DOHH2 (cell line): ENCODE results near the gene CPT2.

Experiments used
- H3F3A ChIP-seq: fragments of 200-600 bp; sonication (generic), shearing (Covaris generic); 2 replicates; pipeline ENCODE4 v1.6.0; 2016; ENCODE audit warnings: antibody characterized with exemption, mild to moderate bottlenecking; ENCODE audit not compliant: control insufficient read depth, insufficient read depth
- H3K27ac ChIP-seq: fragments of 200-600 bp; sonication (generic); 2 replicates; pipeline ENCODE4 v1.5.1; 2014; ENCODE audit warnings: low read depth, mild to moderate bottlenecking, low read length, moderate library complexity
- H3K27me3 ChIP-seq: fragments of 200-600 bp; sonication (generic); 2 replicates; pipeline ENCODE4 v1.6.1; 2014; ENCODE audit warnings: mild to moderate bottlenecking, low read length, mixed read lengths; ENCODE audit not compliant: control insufficient read depth
- H3K36me3 ChIP-seq: fragments of 200-600 bp; sonication (generic); 2 replicates; pipeline ENCODE4 v1.6.1; 2014; ENCODE audit warnings: mild to moderate bottlenecking, low read length, moderate library complexity, mixed read lengths; ENCODE audit not compliant: control insufficient read depth
- H3K4me1 ChIP-seq: fragments of 200-600 bp; sonication (generic); 2 replicates; pipeline ENCODE4 v1.6.1; 2014; ENCODE audit warnings: mild to moderate bottlenecking, low read length, mixed read lengths; ENCODE audit not compliant: control insufficient read depth
- H3K4me2 ChIP-seq: fragments of 200-600 bp; sonication (generic); 2 replicates; pipeline ENCODE4 v1.6.0; 2014; ENCODE audit warnings: mild to moderate bottlenecking, low read length, moderate library complexity
- H3K4me3 ChIP-seq: fragments of 200-600 bp; sonication (generic); 2 replicates; pipeline ENCODE4 v1.5.1; 2014; ENCODE audit warnings: mild to moderate bottlenecking, low read length, mixed read lengths
- H3K79me2 ChIP-seq: fragments of 200-600 bp; sonication (generic); 2 replicates; pipeline ENCODE4 v1.6.1; 2014; ENCODE audit warnings: mild to moderate bottlenecking, low read length, mixed read lengths; ENCODE audit not compliant: control insufficient read depth
- H3K9me2 ChIP-seq: fragments of 200-600 bp; sonication (generic); replicated peaks from 2 replicates; pipeline ENCODE4 v1.6.1; 2014; ENCODE audit warnings: mild to moderate bottlenecking, low read length, mixed read lengths; ENCODE audit not compliant: control insufficient read depth
- H3K9me3 ChIP-seq: fragments of 200-600 bp; sonication (generic); 2 replicates; pipeline ENCODE4 v1.6.1; 2014; ENCODE audit warnings: antibody characterized with exemption, low read length, mixed read lengths; ENCODE audit not compliant: control insufficient read depth, insufficient read depth
- H4K20me1 ChIP-seq: fragments of 200-600 bp; sonication (generic); 2 replicates; pipeline ENCODE4 v1.6.0; 2014; ENCODE audit warnings: low read depth, mild to moderate bottlenecking, antibody characterized with exemption, low read length, moderate library complexity; ENCODE audit not compliant: control insufficient read depth, insufficient read depth
- CTCF ChIP-seq: fragments of 200-600 bp; sonication (generic); IDR thresholded peaks from one replicate; pipeline ENCODE4 v1.5.1; 2014; ENCODE audit warnings: antibody characterized with exemption, mild to moderate bottlenecking, low read depth, low read length; ENCODE audit not compliant: poor library complexity, severe bottlenecking
- EZH2phosphoT487 ChIP-seq: fragments of 200-600 bp; sonication (generic); IDR thresholded peaks from 2 replicates; pipeline ENCODE4 v1.6.1; 2017; ENCODE audit warnings: borderline replicate concordance, mild to moderate bottlenecking, antibody characterized with exemption, low read length, moderate library complexity, mixed read lengths

Gene CPT2

GRCh38 chr1:53256511-53257453 lies 60.2 kb downstream of the CPT2 start:
- Histone ChIP-seq H3K36me3 (peaks cover 82% of the 10 kb centered on the region), H3K4me3 (no peak overlapping the region)

GRCh38 chr1:53257454-53258081 lies 60.9 kb downstream of the CPT2 start:
- Histone ChIP-seq H3K36me3 (peaks cover 89% of the 10 kb centered on the region), H3K79me2 (no peaks in the 10 kb centered on the region), H3K4me1 (no peaks in the 10 kb centered on the region), H3K4me2 (no peak overlapping the region), H3F3A (no peaks in the 10 kb centered on the region), H3K4me3 (no peak overlapping the region), H3K27ac (no peak overlapping the region), H4K20me1 (no peaks in the 10 kb centered on the region), H3K27me3 (no peaks in the 10 kb centered on the region), H3K9me2 (no peaks in the 10 kb centered on the region), H3K9me3 (no peaks in the 10 kb centered on the region)
- no peak for TF ChIP-seq EZH2phosphoT487
- no peak for TF ChIP-seq CTCF

More at GRCh38 chr1:53256511-53257453, 60.2 kb downstream of the CPT2 start:
- no peak overlapping the region for H3K27ac ChIP-seq
- no peaks in the 10 kb centered on the region for H3K9me2 ChIP-seq
- no peaks in the 10 kb centered on the region for H3F3A ChIP-seq
- H3K9me3 ChIP-seq, result no peaks in the 10 kb centered on the region
- no peak overlapping the region for H3K4me2 ChIP-seq
- no peaks in the 10 kb centered on the region for H4K20me1 ChIP-seq
- no peaks in the 10 kb centered on the region for H3K4me1 ChIP-seq
- TF ChIP-seq EZH2phosphoT487 (no peak), CTCF (no peak)
- no peaks in the 10 kb centered on the region for H3K27me3 ChIP-seq
- no peaks in the 10 kb centered on the region for H3K79me2 ChIP-seq

GRCh38 chr1:53258216-53258615 lies 61.6 kb downstream of the CPT2 start:
- Histone ChIP-seq H3K4me1 (no peaks in the 10 kb centered on the region), H3K27ac (no peak overlapping the region), H3K9me2 (no peaks in the 10 kb centered on the region), H3K79me2 (no peaks in the 10 kb centered on the region), H3K27me3 (no peaks in the 10 kb centered on the region), H3K4me3 (no peak overlapping the region), H3F3A (no peaks in the 10 kb centered on the region), H3K9me3 (no peaks in the 10 kb centered on the region), H3K36me3 (peaks cover 93% of the 10 kb centered on the region), H3K4me2 (no peak overlapping the region), H4K20me1 (no peaks in the 10 kb centered on the region)
- TF ChIP-seq EZH2phosphoT487 (no peak), CTCF (no peak)
